ENCODE data around the gene GPC5.

GPC5 gene

GRCh38 chr13:92575777-92576176 lies 1177.4 kb downstream of the GPC5 start:
- TF ChIP-seq CTCF (conservative IDR thresholded peaks at IDR 0.05; ENCODE audit: low read depth, low read length): no peak
- DNase-seq (ENCODE audit: low read depth): no peak
- no peak overlapping the region for H3K4me3 ChIP-seq (ENCODE audit: low read depth, low read length)

GRCh38 chr13:92578358-92578757 lies 1179.9 kb downstream of the GPC5 start:
- no peak overlapping the region for H3K4me3 ChIP-seq (ENCODE audit: low read depth, low read length)
- no peak for DNase-seq (ENCODE audit: low read depth)
- no peak for TF ChIP-seq CTCF (conservative IDR thresholded peaks at IDR 0.05; ENCODE audit: low read depth, low read length)

DNA sequence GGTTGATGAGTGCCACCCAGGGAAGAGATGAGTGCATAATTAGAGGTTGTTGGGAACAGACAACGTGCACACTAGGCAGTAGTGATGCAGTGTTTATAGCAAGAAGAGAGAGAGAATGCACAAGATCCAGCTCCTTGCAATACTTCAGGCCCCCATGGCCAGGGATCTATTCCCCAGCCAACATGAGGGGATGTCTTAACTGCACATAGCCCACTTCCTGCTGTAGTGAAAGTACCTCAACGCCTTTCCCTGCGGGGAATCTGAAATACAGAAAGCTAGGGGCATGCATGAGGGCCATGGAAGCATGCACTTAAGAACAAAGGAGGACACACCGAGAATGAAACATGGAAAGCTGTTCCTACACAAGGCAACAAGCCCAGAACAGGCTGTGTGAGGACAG lies 1191.5 kb downstream of the GPC5 start:
- no peak for DNase-seq (ENCODE audit: low read depth)
- TF ChIP-seq CTCF (conservative IDR thresholded peaks at IDR 0.05; ENCODE audit: low read depth, low read length): no peak
- H3K4me3 ChIP-seq (ENCODE audit: low read depth, low read length): no peak overlapping the region

DNA sequence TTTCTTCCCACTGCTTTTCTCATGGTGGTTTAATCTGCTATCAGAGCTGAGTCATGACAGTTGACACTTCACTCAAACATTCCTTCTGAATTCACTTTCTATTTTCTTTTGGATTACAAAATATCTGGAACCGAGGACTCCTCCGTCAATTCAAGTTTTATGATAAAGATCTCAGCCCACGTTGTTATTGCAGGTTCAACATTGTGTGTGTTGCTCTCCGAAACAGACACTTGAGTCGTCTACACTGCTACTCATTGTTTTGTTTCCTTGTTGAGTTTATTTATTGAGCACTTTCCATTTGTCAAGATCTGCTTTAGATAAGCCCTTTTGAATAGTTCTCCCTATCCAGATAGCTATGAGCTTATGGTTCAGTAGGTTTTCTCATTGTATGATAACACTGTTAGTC lies 1192.1 kb downstream of the GPC5 start:
- peak overlapping the region; percentile 20 for H3K4me3 ChIP-seq (ENCODE audit: low read depth, low read length)
- TF ChIP-seq CTCF (conservative IDR thresholded peaks at IDR 0.05; ENCODE audit: low read depth, low read length): no peak
- peak; percentile 53 for DNase-seq (ENCODE audit: low read depth)

DNA sequence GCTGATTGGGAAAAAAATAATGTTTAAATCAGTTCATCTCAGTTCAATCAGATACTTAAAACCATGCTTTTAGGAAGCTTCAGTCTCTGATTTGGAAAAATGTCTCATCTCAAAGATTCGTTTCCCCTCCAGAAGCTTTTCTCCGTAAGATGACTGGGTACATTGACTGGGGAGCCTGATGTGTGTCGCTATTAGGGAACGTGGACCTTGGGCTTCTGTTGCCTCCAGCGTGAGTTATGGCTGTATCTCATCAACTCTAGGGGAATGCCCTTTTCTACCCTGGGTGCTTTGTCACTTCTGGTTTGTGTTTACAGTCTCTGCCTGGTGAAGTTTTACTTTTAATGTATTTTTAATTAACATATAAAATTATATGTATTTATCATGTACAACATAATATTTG lies 1192.7 kb downstream of the GPC5 start:
- no peak for DNase-seq (ENCODE audit: low read depth)
- no peak for TF ChIP-seq CTCF (conservative IDR thresholded peaks at IDR 0.05; ENCODE audit: low read depth, low read length)
- H3K4me3 ChIP-seq (ENCODE audit: low read depth, low read length): no peak overlapping the region

- no peak for TF ChIP-seq CTCF (conservative IDR thresholded peaks at IDR 0.05; ENCODE audit: low read depth, low read length)
- DNase-seq (ENCODE audit: low read depth): no peak
- no peak overlapping the region for H3K4me3 ChIP-seq (ENCODE audit: low read depth, low read length)
These were observed 1194.3 kb downstream of the GPC5 start for GRCh38 chr13:92592757-92593156.

DNA sequence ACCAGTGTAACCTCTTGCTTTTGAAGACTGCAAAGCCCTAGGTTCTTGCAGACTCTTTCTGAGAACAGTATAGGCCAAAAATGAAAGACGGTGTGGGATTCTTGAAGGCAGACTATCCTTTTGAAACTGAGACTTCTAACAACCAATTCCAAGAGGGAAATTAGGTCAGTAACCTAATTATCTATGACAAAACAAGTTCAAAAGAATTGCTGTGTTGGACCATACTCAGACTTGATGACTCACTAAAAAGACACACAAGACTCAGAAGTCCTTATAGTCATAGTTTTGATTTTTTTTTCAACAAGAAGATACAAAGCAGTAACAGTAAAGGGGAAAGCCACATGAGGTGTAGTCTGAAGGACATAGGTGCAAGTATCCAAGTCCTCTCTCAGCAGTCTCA lies 1204.1 kb downstream of the GPC5 start:
- DNase-seq (ENCODE audit: low read depth): peak; percentile 58
- no peak overlapping the region for H3K4me3 ChIP-seq (ENCODE audit: low read depth, low read length)
- TF ChIP-seq CTCF (conservative IDR thresholded peaks at IDR 0.05; ENCODE audit: low read depth, low read length): no peak

Measured in choroid plexus epithelial cell (primary cell).